ENCODE data around the gene YWHAB.

Gene YWHAB

GRCh38 chr20:44955270-44955669, 69.8 kb downstream of the YWHAB start:
- DNase-seq (ENCODE audit: low read depth), result no peak

GRCh38 chr20:44956410-44956809, 70.9 kb downstream of the YWHAB start:
- no peak for DNase-seq (ENCODE audit: low read depth)

All from GM04504 (cell line).